GM19238 (cell line): ENCODE results near the gene PDE4B.
"Not testable (repeated sequence)": the region's sequence is repeated elsewhere in the genome, so short reads cannot be mapped to it uniquely, and the experiment has no call there.

Experiments
- DNase-seq: peaks from one replicate; pipeline ENCODE4 v3.0.0; 2011; ENCODE audit warnings: low spot score; ENCODE audit not compliant: insufficient read length

Gene PDE4B

DNA sequence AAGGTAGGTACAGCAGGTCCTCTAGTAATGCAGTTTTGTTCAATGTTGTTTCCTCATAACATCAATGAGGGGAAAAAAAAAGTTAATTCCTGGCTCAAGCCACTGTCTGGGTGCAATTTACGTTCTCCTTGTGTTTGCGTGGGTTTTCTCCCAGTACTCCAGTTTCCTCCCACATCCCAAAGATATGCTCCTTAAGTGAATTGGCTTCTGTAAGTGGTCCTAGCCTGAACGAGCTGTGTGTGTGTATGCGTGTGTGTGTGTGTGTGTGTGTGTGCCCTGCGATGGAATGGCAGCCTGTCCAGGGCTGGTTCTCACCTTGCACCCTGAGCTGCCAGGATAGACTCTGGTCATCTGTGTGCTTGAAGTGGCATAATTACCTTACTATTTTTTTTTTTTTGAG lies 332.0 kb downstream of the PDE4B start:
- no peak for DNase-seq

GRCh38 chr1:66128641-66129040 lies 335.9 kb downstream of the PDE4B start:
- not testable (repeated sequence) for DNase-seq

DNA sequence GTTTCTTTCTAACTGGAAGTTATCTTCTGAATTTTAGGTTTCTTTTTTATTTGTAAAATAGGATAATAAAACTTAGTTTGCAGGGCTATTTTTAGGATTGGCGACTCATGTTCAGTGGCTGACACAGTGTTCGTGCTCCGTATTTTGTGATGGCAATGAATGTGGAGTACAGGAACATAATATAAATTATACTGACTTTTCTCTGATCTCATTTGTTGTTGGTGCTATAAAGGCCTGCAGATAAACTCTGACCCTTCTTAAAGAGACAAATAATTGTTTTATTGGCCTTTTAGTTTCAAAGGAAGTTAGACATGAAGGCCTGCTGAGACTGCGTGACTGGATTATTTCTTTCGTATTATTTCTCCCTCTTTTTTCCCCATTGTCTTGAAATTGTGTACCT lies 339.6 kb downstream of the PDE4B start:
- DNase-seq = no peak

- DNase-seq = no peak
Observed at GRCh38 chr1:66134004-66134403, 341.3 kb downstream of the PDE4B start.

DNA sequence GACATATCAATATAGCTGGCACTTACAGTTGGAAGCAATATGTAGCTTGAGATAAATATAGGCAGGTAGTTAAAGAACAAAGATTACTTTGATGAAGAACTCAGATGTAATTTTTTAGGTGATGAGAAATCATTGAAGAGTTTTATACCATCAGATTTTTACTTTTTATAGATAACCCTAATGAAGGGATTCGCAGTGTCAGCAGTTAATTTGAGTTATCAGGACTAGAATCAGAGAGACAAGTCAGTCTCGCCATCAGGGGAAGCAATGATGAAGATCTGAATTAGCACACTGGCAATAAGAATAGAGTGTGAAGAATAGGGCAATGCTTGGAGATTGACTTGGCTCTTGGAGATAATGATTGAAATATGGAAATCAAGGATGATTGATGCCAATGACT lies 342.5 kb downstream of the PDE4B start:
- no peak for DNase-seq

DNA sequence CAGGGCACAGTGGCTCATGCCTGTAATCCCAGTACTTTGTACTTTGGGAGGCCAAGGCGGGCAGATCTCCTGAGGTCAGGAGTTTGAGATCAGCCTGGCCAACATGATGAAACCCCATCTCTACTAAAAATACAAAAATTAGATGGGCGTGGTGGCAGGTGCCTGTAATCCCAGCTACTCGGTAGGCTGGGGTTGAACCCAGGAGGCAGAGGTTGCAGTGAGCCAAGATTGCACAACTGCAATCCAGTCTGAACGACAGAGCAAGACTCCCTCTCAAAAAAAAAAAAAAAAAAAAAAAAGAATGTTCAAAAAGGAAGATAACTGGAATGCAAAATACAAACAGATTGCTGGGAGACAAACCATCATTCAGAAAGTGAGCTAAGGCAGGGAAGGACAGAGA lies 343.7 kb downstream of the PDE4B start:
- DNase-seq = not testable (repeated sequence)

GRCh38 chr1:66137235-66137634 lies 344.5 kb downstream of the PDE4B start:
- no peak for DNase-seq

DNA sequence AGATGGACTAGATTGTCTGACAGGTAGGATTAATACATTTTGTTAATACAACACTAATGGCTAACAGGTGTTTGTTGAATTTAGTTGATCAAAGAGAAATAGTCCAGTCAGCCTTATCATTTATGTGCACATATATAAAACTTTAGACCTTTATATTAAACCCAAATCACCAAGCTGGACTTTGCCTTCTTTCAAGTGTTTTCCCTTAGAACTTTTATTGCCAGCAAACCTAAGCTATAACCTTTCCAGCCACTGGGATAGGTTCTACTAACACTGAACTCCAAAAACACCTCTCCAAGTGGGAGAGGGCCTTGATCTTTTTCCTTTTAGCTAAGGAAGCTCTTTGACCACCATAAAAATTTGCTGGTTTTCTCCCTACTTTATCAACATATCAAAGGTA lies 345.9 kb downstream of the PDE4B start:
- no peak for DNase-seq

GRCh38 chr1:66140072-66140471 lies 347.4 kb downstream of the PDE4B start:
- no peak for DNase-seq

DNA sequence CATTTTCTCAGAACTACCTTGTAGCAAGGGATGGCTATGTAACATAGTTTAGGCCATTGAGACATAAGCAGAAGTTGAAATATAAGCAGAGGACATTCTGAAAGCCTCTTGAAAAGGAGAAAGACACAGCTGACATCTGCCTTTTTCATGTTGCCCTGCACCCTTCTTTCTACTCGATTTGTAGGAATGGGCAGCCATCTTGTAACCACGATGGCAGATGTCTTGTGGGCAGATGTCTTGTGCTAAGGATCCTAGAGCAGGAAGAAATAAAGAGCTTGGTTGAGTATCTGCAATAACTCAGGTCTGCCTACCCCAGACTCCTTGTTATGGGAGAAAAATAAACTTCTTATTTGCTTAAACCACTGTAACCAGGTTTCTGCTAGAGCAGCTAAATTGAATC lies 351.0 kb downstream of the PDE4B start:
- no peak for DNase-seq

- DNase-seq = no peak
Observed at GRCh38 chr1:66147226-66147835, 354.6 kb downstream of the PDE4B start.

DNA sequence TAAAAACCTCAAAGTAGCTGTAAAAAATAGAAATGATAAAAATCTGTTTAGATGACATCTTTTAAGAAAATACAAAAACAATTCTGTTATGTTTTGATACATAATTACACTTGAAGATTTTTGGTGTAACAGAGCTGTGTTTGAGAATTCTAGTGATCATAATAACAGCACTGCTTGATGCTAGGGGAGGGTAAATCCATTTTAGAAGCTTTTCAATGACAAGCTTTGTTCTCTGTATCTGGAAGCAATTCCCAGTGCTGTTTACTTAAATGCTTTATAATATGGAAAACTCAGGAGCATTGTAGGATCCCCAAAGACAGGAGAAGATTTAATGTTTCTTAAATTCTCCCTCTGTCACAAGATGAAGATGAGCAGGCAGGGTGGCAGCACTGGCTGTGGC lies 359.3 kb downstream of the PDE4B start:
- no peak for DNase-seq

GRCh38 chr1:66154394-66154793 lies 361.7 kb downstream of the PDE4B start:
- DNase-seq = no peak

DNA sequence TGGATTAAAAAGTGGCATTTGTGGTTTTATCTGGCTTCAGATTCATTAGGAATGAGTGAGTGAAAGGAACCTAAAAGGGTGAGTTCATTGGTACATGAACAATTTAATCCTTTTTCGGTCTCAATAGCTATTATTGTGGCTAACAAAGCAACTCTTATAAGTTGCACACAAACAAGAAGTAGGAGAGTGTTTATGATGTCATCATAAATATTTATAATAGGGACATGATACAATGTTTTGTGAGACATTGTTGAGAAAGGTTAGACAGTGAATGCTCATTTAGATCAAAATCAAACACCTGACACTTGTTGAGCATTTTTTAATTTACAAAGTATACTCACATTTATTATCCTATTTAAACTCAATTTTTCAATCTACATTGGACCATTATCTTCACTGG lies 363.4 kb downstream of the PDE4B start:
- no peak for DNase-seq

GRCh38 chr1:66159800-66160199 lies 367.1 kb downstream of the PDE4B start:
- no peak for DNase-seq

- no peak for DNase-seq
Observed at GRCh38 chr1:66160719-66161118, 368.0 kb downstream of the PDE4B start.

DNA sequence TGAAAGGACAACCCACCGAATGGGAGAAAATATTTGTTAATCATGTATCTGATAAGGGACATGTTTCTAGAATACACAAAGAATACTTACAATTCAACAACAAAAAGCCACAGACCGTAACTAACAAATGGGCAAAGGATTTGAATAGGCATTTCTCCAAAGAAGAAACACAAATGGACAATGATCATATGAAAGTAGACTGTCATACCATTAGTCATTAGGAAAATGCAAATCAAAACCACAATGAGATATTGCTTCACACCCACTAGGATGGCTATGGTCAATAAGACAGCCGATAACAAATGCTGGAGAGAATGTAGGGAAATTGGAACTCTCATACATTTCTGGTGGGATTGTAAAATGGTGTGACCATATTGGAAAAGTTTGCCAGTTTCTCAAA lies 374.1 kb downstream of the PDE4B start:
- no peak for DNase-seq

- DNase-seq = no peak
Observed at GRCh38 chr1:66167267-66167666, 374.6 kb downstream of the PDE4B start.

DNA sequence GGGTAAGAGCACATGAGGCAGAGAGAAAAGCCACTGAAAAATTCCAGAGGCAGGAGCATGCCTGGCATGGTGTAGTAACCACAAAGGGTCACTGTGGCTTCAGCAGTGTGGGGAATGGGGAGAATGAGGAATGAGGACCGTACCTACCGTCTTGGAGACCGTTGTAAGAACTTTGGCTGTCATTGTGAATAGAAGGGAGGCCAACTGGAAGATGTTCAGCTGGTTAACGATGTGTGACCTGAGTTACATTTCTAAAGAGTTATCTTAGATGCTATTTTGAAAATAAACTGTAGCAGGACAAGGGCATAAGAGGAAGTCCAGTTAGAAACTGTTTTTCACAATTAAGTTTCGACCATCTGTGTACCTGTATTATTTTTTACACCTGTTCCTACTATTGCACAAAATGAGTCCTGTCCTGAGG lies 375.8 kb downstream of the PDE4B start:
- DNase-seq = no peak

- no peak for DNase-seq
Observed at GRCh38 chr1:66168948-66169671, 376.4 kb downstream of the PDE4B start.

- no peak for DNase-seq
Observed at GRCh38 chr1:66172272-66172671, 379.6 kb downstream of the PDE4B start.

DNA sequence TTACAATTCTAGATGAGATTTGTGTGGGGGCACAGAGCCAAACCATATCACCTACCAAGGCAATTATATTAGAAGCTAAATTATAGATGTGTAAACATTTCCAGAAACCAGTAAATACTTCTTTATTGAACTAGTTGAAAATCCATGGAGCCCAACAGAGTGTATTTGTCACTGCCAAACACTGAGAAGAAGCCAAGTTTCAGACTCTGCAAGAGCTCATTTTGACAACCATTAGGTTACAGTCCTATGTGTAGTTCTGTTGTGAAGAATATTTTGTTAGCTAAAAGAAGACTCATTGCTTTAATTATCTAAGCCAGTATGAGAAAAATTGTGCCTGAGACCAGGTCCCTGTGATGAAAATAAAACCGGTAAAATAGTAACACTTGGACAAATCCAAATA lies 382.4 kb downstream of the PDE4B start:
- no peak for DNase-seq

DNA sequence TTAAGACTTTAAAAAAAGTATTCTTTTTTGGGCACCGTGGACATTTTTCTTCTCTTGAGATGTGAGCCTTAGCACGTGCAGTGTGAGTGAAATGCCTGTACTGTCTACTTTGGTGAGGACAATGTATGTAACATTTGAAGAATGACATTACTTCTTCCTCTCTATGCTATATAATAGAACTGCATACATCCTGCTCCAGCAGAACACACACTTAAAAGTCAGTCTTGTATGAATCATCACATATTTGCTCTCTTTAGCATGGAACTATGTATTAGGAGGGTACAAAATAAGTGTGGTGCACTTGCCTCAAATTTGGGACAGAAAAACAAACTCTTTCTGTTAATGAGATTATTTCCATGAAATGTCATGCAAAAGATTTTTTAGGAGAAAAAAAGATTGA lies 382.9 kb downstream of the PDE4B start:
- DNase-seq = no peak
